ENCODE data around the gene SEMA4A.

DNA sequence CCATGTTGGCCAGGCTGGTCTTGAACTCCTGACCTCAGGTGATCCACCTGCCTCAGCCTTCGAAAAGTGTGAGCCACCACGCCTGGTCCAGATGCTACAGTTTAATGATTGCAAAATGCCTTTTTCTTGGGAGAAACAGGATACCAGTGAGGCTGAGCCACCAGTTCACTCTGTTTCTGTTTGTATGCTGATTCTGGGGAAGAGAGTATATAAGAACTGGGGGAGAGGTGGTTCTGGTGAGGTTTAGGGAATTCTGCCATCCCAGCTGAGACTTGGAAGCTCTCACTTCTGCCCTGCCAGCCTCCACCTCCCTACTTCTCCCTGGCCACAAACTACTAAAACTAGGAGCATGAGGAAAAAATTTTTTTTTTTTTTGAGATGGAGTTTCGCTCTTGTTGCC lies 51.3 kb downstream of the SEMA4A start:
- no peak for TF ChIP-seq RAD21 (IDR thresholded peaks at IDR 0.05; ENCODE audit: low read length)
- TF ChIP-seq, protein P1, sequence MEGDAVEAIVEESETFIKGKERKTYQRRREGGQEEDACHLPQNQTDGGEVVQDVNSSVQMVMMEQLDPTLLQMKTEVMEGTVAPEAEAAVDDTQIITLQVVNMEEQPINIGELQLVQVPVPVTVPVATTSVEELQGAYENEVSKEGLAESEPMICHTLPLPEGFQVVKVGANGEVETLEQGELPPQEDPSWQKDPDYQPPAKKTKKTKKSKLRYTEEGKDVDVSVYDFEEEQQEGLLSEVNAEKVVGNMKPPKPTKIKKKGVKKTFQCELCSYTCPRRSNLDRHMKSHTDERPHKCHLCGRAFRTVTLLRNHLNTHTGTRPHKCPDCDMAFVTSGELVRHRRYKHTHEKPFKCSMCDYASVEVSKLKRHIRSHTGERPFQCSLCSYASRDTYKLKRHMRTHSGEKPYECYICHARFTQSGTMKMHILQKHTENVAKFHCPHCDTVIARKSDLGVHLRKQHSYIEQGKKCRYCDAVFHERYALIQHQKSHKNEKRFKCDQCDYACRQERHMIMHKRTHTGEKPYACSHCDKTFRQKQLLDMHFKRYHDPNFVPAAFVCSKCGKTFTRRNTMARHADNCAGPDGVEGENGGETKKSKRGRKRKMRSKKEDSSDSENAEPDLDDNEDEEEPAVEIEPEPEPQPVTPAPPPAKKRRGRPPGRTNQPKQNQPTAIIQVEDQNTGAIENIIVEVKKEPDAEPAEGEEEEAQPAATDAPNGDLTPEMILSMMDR (IDR thresholded peaks at IDR 0.05), result no peak
- TF ChIP-seq GATA2 (CRISPR knock-in tag; IDR thresholded peaks at IDR 0.05), result no peak
- no peak for TF ChIP-seq YY1 (IDR thresholded peaks at IDR 0.05; ENCODE audit: low read depth)
- no peak for TF ChIP-seq EZH2phosphoT487 (IDR thresholded peaks at IDR 0.05; ENCODE audit: borderline replicate concordance, low read depth)
- TF ChIP-seq, protein P2, sequence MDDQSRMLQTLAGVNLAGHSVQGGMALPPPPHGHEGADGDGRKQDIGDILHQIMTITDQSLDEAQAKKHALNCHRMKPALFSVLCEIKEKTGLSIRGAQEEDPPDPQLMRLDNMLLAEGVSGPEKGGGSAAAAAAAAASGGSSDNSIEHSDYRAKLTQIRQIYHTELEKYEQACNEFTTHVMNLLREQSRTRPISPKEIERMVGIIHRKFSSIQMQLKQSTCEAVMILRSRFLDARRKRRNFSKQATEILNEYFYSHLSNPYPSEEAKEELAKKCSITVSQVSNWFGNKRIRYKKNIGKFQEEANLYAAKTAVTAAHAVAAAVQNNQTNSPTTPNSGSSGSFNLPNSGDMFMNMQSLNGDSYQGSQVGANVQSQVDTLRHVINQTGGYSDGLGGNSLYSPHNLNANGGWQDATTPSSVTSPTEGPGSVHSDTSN (IDR thresholded peaks at IDR 0.05), result no peak
- TF ChIP-seq, protein P3, sequence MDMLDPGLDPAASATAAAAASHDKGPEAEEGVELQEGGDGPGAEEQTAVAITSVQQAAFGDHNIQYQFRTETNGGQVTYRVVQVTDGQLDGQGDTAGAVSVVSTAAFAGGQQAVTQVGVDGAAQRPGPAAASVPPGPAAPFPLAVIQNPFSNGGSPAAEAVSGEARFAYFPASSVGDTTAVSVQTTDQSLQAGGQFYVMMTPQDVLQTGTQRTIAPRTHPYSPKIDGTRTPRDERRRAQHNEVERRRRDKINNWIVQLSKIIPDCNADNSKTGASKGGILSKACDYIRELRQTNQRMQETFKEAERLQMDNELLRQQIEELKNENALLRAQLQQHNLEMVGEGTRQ (IDR thresholded peaks at IDR 0.05; ENCODE audit: borderline replicate concordance, low read depth, low read length), result no peak
- no peak for TF ChIP-seq JUND (IDR thresholded peaks at IDR 0.05)
- TF ChIP-seq SMC3 (IDR thresholded peaks at IDR 0.05; ENCODE audit: low read depth, low read length), result no peak
